SK-N-SH treated with all-trans-retinoic acid at 6 μM for 48 hours (cell line): ENCODE data around the gene MAOA.

Experiments used
- ATAC-seq: fragments of 200-7000 bp; cut with Tn5 transposase; 3 replicates; pipeline ENCODE4 v1.9.1; 2020; ENCODE audit warnings: mild to moderate bottlenecking, moderate library complexity
- ARNTL ChIP-seq: fragments of 450-650 bp; formaldehyde crosslinking; IDR thresholded peaks from 2 replicates; pipeline ENCODE4 v1.5.0; 2020; ENCODE audit warnings: low read depth, mild to moderate bottlenecking, moderate library complexity, borderline replicate concordance
- CREB5 ChIP-seq: fragments of 250-450 bp; sonication (Bioruptor Pico); IDR thresholded peaks from 2 replicates; pipeline ENCODE4 v1.5.1; 2020; ENCODE audit warnings: low read depth, mild to moderate bottlenecking, moderate library complexity
- CSDC2 ChIP-seq: fragments of 250-450 bp; sonication (Bioruptor Pico); IDR thresholded peaks from 2 replicates; pipeline ENCODE4 v1.5.0; 2020; ENCODE audit warnings: mild to moderate bottlenecking, moderate library complexity
- ESRRG ChIP-seq: fragments of 250-450 bp; sonication (Bioruptor Pico); IDR thresholded peaks from 2 replicates; pipeline ENCODE4 v1.6.1; 2021; ENCODE audit warnings: mild to moderate bottlenecking
- GLIS3 ChIP-seq: fragments of 250-450 bp; sonication (Bioruptor Pico); IDR thresholded peaks from 2 replicates; pipeline ENCODE4 v1.5.0; 2020; ENCODE audit warnings: mild to moderate bottlenecking, moderate library complexity
- ISL1 ChIP-seq: fragments of 250-450 bp; sonication (Bioruptor Pico); IDR thresholded peaks from 2 replicates; pipeline ENCODE4 v2.1.2; 2022; ENCODE audit warnings: mild to moderate bottlenecking, moderate library complexity
- OSR1 ChIP-seq: fragments of 250-450 bp; sonication (Bioruptor Pico); IDR thresholded peaks from 2 replicates; pipeline ENCODE4 v1.8.0; 2022; ENCODE audit warnings: moderate library complexity, mild to moderate bottlenecking, inconsistent platforms
- PPARA ChIP-seq: fragments of 250-450 bp; sonication (Bioruptor Pico); IDR thresholded peaks from 2 replicates; pipeline ENCODE4 v1.5.0; 2020; ENCODE audit warnings: mild to moderate bottlenecking, borderline replicate concordance
- RARB ChIP-seq: fragments of 250-450 bp; sonication (Bioruptor Pico); IDR thresholded peaks from 2 replicates; pipeline ENCODE4 v1.8.0; 2021; ENCODE audit warnings: mild to moderate bottlenecking, moderate library complexity
- TCF4 ChIP-seq: fragments of 250-450 bp; sonication (Bioruptor Pico); IDR thresholded peaks from 2 replicates; pipeline ENCODE4 v1.8.0; 2021; ENCODE audit warnings: mild to moderate bottlenecking, moderate library complexity, borderline replicate concordance
- TOX ChIP-seq: fragments of 250-450 bp; sonication (Bioruptor Pico); IDR thresholded peaks from 2 replicates; pipeline ENCODE4 v1.8.0; 2021; ENCODE audit warnings: mild to moderate bottlenecking, moderate library complexity, borderline replicate concordance
- TSHZ2 ChIP-seq: fragments of 250-450 bp; sonication (Bioruptor Pico); IDR thresholded peaks from 2 replicates; pipeline ENCODE4 v1.5.0; 2020; ENCODE audit warnings: mild to moderate bottlenecking, moderate library complexity
- ZC3H10 ChIP-seq: fragments of 250-450 bp; sonication (Bioruptor Pico); IDR thresholded peaks from 2 replicates; pipeline ENCODE4 v1.5.1; 2021; ENCODE audit warnings: mild to moderate bottlenecking, moderate library complexity
- ZFP3 ChIP-seq: fragments of 250-450 bp; sonication (Bioruptor Pico); IDR thresholded peaks from 2 replicates; pipeline ENCODE4 v1.5.0; 2020; ENCODE audit warnings: mild to moderate bottlenecking, moderate library complexity
- ZFP30 ChIP-seq: fragments of 450-650 bp; formaldehyde crosslinking; IDR thresholded peaks from 2 replicates; pipeline ENCODE4 v1.5.0; 2022; ENCODE audit warnings: mild to moderate bottlenecking, moderate library complexity
- ZNF565 ChIP-seq: fragments of 450-650 bp; formaldehyde crosslinking; conservative IDR thresholded peaks from 2 replicates; pipeline ENCODE4 v1.5.0; 2020; ENCODE audit warnings: low read depth, mild to moderate bottlenecking, moderate library complexity
- ZNF70 ChIP-seq: fragments of 450-650 bp; formaldehyde crosslinking; IDR thresholded peaks from 2 replicates; pipeline ENCODE4 v1.5.0; 2020; ENCODE audit warnings: mild to moderate bottlenecking, moderate library complexity
- ZNF8 ChIP-seq: fragments of 450-650 bp; formaldehyde crosslinking; IDR thresholded peaks from 2 replicates; pipeline ENCODE4 v1.5.0; 2020; ENCODE audit warnings: mild to moderate bottlenecking, moderate library complexity
- TF ChIP-seq, protein P1 (sequence below): fragments of 250-450 bp; sonication (Bioruptor Pico); IDR thresholded peaks from 2 replicates; pipeline ENCODE4 v1.8.0; 2020; ENCODE audit warnings: mild to moderate bottlenecking, moderate library complexity, borderline replicate concordance
- TF ChIP-seq, protein P2 (sequence below): fragments of 250-450 bp; sonication (Bioruptor Pico); IDR thresholded peaks from 2 replicates; pipeline ENCODE4 v1.5.1; 2021; ENCODE audit warnings: mild to moderate bottlenecking, moderate library complexity
- TF ChIP-seq, protein P3 (sequence below): fragments of 250-450 bp; sonication (Bioruptor Pico); IDR thresholded peaks from 2 replicates; pipeline ENCODE4 v1.8.0; 2021; ENCODE audit warnings: low read depth, mild to moderate bottlenecking, moderate library complexity, borderline replicate concordance

MAOA gene

GRCh38 chrX:43685221-43685620, 29.1 kb downstream of the MAOA start:
- TF ChIP-seq ESRRG (no peak), ZC3H10 (CRISPR knock-in tag) (no peak), ZNF70 (no peak), ZNF565 (CRISPR knock-in tag) (no peak), OSR1 (CRISPR knock-in tag) (no peak), ZFP3 (CRISPR knock-in tag) (no peak), CREB5 (CRISPR knock-in tag) (no peak), ARNTL (CRISPR knock-in tag) (no peak), ZNF8 (CRISPR knock-in tag) (no peak), RARB (no peak), TOX (CRISPR knock-in tag) (no peak), ZFP30 (CRISPR knock-in tag) (no peak), PPARA (no peak), CSDC2 (CRISPR knock-in tag) (no peak)
- TF ChIP-seq, protein P1, sequence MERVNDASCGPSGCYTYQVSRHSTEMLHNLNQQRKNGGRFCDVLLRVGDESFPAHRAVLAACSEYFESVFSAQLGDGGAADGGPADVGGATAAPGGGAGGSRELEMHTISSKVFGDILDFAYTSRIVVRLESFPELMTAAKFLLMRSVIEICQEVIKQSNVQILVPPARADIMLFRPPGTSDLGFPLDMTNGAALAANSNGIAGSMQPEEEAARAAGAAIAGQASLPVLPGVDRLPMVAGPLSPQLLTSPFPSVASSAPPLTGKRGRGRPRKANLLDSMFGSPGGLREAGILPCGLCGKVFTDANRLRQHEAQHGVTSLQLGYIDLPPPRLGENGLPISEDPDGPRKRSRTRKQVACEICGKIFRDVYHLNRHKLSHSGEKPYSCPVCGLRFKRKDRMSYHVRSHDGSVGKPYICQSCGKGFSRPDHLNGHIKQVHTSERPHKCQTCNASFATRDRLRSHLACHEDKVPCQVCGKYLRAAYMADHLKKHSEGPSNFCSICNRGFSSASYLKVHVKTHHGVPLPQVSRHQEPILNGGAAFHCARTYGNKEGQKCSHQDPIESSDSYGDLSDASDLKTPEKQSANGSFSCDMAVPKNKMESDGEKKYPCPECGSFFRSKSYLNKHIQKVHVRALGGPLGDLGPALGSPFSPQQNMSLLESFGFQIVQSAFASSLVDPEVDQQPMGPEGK (CRISPR knock-in tag) = no peak
- TF ChIP-seq, protein P2, sequence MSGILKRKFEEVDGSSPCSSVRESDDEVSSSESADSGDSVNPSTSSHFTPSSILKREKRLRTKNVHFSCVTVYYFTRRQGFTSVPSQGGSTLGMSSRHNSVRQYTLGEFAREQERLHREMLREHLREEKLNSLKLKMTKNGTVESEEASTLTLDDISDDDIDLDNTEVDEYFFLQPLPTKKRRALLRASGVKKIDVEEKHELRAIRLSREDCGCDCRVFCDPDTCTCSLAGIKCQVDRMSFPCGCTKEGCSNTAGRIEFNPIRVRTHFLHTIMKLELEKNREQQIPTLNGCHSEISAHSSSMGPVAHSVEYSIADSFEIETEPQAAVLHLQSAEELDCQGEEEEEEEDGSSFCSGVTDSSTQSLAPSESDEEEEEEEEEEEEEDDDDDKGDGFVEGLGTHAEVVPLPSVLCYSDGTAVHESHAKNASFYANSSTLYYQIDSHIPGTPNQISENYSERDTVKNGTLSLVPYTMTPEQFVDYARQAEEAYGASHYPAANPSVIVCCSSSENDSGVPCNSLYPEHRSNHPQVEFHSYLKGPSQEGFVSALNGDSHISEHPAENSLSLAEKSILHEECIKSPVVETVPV (CRISPR knock-in tag) = no peak
- TF ChIP-seq, protein P3, sequence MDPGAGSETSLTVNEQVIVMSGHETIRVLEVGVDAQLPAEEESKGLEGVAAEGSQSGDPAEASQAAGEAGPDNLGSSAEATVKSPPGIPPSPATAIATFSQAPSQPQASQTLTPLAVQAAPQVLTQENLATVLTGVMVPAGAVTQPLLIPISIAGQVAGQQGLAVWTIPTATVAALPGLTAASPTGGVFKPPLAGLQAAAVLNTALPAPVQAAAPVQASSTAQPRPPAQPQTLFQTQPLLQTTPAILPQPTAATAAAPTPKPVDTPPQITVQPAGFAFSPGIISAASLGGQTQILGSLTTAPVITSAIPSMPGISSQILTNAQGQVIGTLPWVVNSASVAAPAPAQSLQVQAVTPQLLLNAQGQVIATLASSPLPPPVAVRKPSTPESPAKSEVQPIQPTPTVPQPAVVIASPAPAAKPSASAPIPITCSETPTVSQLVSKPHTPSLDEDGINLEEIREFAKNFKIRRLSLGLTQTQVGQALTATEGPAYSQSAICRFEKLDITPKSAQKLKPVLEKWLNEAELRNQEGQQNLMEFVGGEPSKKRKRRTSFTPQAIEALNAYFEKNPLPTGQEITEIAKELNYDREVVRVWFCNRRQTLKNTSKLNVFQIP (CRISPR knock-in tag) = no peak
- no peak for ATAC-seq

DNA sequence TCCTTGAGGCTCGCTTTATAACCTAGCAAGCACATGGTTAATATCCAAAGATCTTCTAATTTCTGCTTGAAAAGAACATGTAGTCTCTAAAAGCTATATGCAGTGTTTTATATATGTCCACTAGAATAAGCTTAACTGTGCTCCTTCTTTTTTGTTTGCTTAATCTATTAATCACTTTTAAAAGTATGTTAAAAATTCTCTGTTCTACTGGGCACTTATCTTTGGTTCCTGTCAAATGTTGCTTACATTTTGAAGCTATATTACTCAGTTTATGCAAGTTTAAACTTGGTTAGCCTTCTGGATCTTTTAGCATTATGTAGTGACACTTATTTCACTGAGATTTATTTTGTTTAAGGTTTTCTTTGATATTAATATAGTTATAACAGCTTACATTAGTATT, 32.5 kb downstream of the MAOA start:
- TF ChIP-seq TCF4 (CRISPR knock-in tag) (no peak), OSR1 (CRISPR knock-in tag) (no peak), ZFP30 (CRISPR knock-in tag) (no peak), ISL1 (CRISPR knock-in tag) (no peak), CREB5 (CRISPR knock-in tag) (no peak), GLIS3 (CRISPR knock-in tag) (no peak), ZC3H10 (CRISPR knock-in tag) (no peak), TSHZ2 (CRISPR knock-in tag) (no peak), ARNTL (CRISPR knock-in tag) (no peak), RARB (no peak), ZNF70 (no peak)
- TF ChIP-seq, protein P3 (CRISPR knock-in tag) = no peak
- no peak for ATAC-seq
